GM12878 (cell line): ENCODE data around the gene MACROD2. TPM values are rescaled to one million over a fixed set of nuclear protein-coding genes. Genes with fewer than 3 reads are reported as not detected.

Source experiments
- ATAC-seq: fragments of 200-7000 bp; cut with Tn5 transposase; 3 replicates; pipeline ENCODE4 v1.9.1; 2020; ENCODE audit warnings: mild to moderate bottlenecking, moderate library complexity
- BruUV-seq: library from RNA; stranded (reverse); fragments of 400-500 nt; replicated peaks from 2 replicates; lab custom pipeline; 2021; lab: Mats Ljungman, UMichigan
- CTCF ChIA-PET: fragments of 300-600 bp; sonication (Branson Sonifier 250); formaldehyde crosslinking; extraction: SDS; loops from one replicate; lab custom pipeline; 2021; ENCODE audit warnings: inconsistent platforms; lab: Yijun Ruan, JAX
- POLR2A ChIA-PET: fragments of 350-600 bp; formaldehyde crosslinking; extraction: SDS; loops from one replicate; lab custom pipeline; 2021; ENCODE audit warnings: inconsistent platforms; lab: Charles Lee
- RAD21 ChIA-PET: fragments of 300-600 bp; sonication (Branson Sonifier 250); formaldehyde crosslinking; loops from one replicate; lab custom pipeline; 2023; ENCODE audit warnings: antibody characterized with exemption; ENCODE audit not compliant: unreplicated experiment; lab: Charles Lee
- SMC1A ChIA-PET: fragments of 300-600 bp; sonication (Branson Sonifier 250); formaldehyde crosslinking; loops from one replicate; lab custom pipeline; 2023; ENCODE audit not compliant: unreplicated experiment, uncharacterized antibody; lab: Charles Lee
- DNase-seq: peaks from one replicate; pipeline ENCODE4 v3.0.0-alpha.2; 2011; ENCODE audit warnings: low read depth, low spot score
- FAIRE-seq: peaks from 3 replicates; lab custom pipeline; 2011; peaks lifted over from hg19 to GRCh38; lab: Jason Lieb, UNC
- H2AFZ ChIP-seq: 2 replicates; pipeline ENCODE4 v1.6.0; 2011; ENCODE audit warnings: low read depth, low read length, control low read depth; ENCODE audit not compliant: control insufficient read depth
- H3K27ac ChIP-seq: 2 replicates; pipeline ENCODE4 v1.5.1; 2011; ENCODE audit warnings: control low read depth; ENCODE audit not compliant: control insufficient read depth, insufficient read depth
- H3K27me3 ChIP-seq, 2 experiments: replicated peaks in 1 of 2; 2 replicates each; pipeline versions ENCODE4 v1.6.0 to v1.6.1; 2011; ENCODE audit warnings: low read length in 1 of 2; ENCODE audit not compliant: control insufficient read depth in 2 of 2, insufficient read depth in 2 of 2
- H3K36me3 ChIP-seq, 2 experiments: 2 replicates each; pipeline ENCODE4 v1.5.1; 2011; ENCODE audit warnings: low read length in 1 of 2; ENCODE audit not compliant: control insufficient read depth in 2 of 2, insufficient read depth in 2 of 2
- H3K4me1 ChIP-seq: 2 replicates; pipeline ENCODE4 v1.6.1; 2011; ENCODE audit warnings: mild to moderate bottlenecking, low read length, moderate library complexity, mixed read lengths; ENCODE audit not compliant: control insufficient read depth, insufficient read depth
- H3K4me2 ChIP-seq: 2 replicates; pipeline ENCODE4 v1.6.0; 2011; ENCODE audit warnings: control low read depth; ENCODE audit not compliant: control insufficient read depth, insufficient read depth
- H3K4me3 ChIP-seq: fragments of 200-600 bp; sonication (generic); 2 replicates; pipeline ENCODE4 v1.5.1; 2016
- H3K79me2 ChIP-seq: 2 replicates; pipeline ENCODE4 v1.6.0; 2011; ENCODE audit warnings: low read length; ENCODE audit not compliant: control insufficient read depth, insufficient read depth
- H3K9ac ChIP-seq: 2 replicates; pipeline ENCODE4 v1.8.0; 2011; ENCODE audit warnings: low read length, control low read depth, mixed read lengths; ENCODE audit not compliant: control insufficient read depth, insufficient read depth
- H3K9me3 ChIP-seq: replicated peaks from 3 replicates; pipeline ENCODE4 v1.5.1; 2011; ENCODE audit warnings: mild to moderate bottlenecking, low read length; ENCODE audit not compliant: control insufficient read depth, insufficient read depth
- H4K20me1 ChIP-seq: 2 replicates; pipeline ENCODE4 v1.6.0; 2011; ENCODE audit not compliant: control insufficient read depth, insufficient read depth
- BHLHE40 ChIP-seq, 2 experiments: fragments of 450-650 bp in 1 of 2; IDR thresholded peaks; 2 replicates each; pipeline ENCODE4 v1.6.1; 2011 to 2017; ENCODE audit warnings: low read depth in 2 of 2, borderline replicate concordance in 1 of 2, improper control_type of control experiment in 1 of 2, low read length in 1 of 2, mild to moderate bottlenecking in 1 of 2
- CREB1 ChIP-seq: IDR thresholded peaks from 2 replicates; pipeline ENCODE4 v1.6.1; 2012; ENCODE audit warnings: low read depth, mild to moderate bottlenecking, inconsistent platforms
- E2F4 ChIP-seq: IDR thresholded peaks from 2 replicates; pipeline ENCODE4 v1.6.1; 2012; ENCODE audit warnings: low read depth, low read length, improper control_type of control experiment
- FOXM1 ChIP-seq: IDR thresholded peaks from 2 replicates; pipeline ENCODE4 v1.6.1; 2012; ENCODE audit warnings: low read depth, mild to moderate bottlenecking, inconsistent platforms, low read length, moderate library complexity
- HDGF ChIP-seq: fragments of 450-650 bp; IDR thresholded peaks from 2 replicates; pipeline ENCODE4 v1.6.1; 2016; ENCODE audit warnings: antibody characterized with exemption
- IRF3 ChIP-seq: fragments of 450-650 bp; IDR thresholded peaks from 2 replicates; pipeline ENCODE4 v1.6.1; 2014; ENCODE audit warnings: mild to moderate bottlenecking
- RELA ChIP-seq: fragments of 450-650 bp; IDR thresholded peaks from 2 replicates; pipeline ENCODE4 v1.8.0; 2014; ENCODE audit warnings: borderline replicate concordance; ENCODE audit not compliant: partially characterized antibody
- SMAD1 ChIP-seq: fragments of 450-650 bp; IDR thresholded peaks from 2 replicates; pipeline ENCODE4 v1.6.1; 2018; ENCODE audit warnings: mild to moderate bottlenecking, low read depth; ENCODE audit not compliant: partially characterized antibody
- STAT3 ChIP-seq: IDR thresholded peaks from 2 replicates; pipeline ENCODE4 v1.6.1; 2011; ENCODE audit warnings: low read depth, low read length, improper control_type of control experiment
- ZBED1 ChIP-seq: IDR thresholded peaks from 2 replicates; pipeline ENCODE4 v1.6.1; 2016; ENCODE audit warnings: borderline replicate concordance
- ZBTB40 ChIP-seq: fragments of 450-650 bp; IDR thresholded peaks from 2 replicates; pipeline ENCODE4 v1.6.1; 2016; ENCODE audit warnings: mild to moderate bottlenecking, moderate library complexity, borderline replicate concordance
- ZNF384 ChIP-seq: IDR thresholded peaks from 2 replicates; pipeline ENCODE4 v1.6.1; 2012; ENCODE audit warnings: low read depth, mild to moderate bottlenecking, low read length, improper control_type of control experiment, borderline replicate concordance
- WGBS: methylation state at CpG from one replicate; pipeline ENCODE4 v1.1.6; 2016; ENCODE audit warnings: low lambda C conversion rate; ENCODE audit not compliant: insufficient replicate concordance, insufficient coverage; ENCODE audit errors: missing lambda C conversion rate; 5-methylcytosine and 5-hydroxymethylcytosine counted together
- in situ Hi-C: fragments of 300-500 bp; cut with MboI; formaldehyde crosslinking; loops from 9 replicates; pipeline ENCODE4 v1.14.3; 2018; ENCODE audit warnings: mixed read lengths
- intact Hi-C: fragments of 100-400 bp; cut with micrococcal nuclease; formaldehyde crosslinking; loops from one replicate; pipeline ENCODE4 v1.14.2; 2022; ENCODE audit not compliant: unreplicated experiment
- polyA plus RNA-seq, 11 experiments: library from polyadenylated mRNA; depleted of rRNA in 4 of 11; unstranded in 6 of 11; stranded (reverse) in 5 of 11; fragments of >200 nt; fragmentation: Nextera tagmentation in 4 of 11; fragmentation: Illumina TruSeq in 1 of 11; extraction: Ambion mirVana in 4 of 11; extraction: Trizol in 1 of 11; gene quantifications; 1 replicate in 1 of 11; 2 replicates in 10 of 11; pipeline versions ENCODE4 v1.2.1 to v1.2.3, GENCODE V29; 2011 to 2016; ENCODE audit warnings: inconsistent platforms in 2 of 11, missing spikeins in 2 of 11, low read depth in 1 of 11
- total RNA-seq, 4 experiments: library from RNA; depleted of rRNA in 3 of 4; stranded (reverse); fragments of >200 nt in 3 of 4; fragmentation: Illumina TruSeq in 1 of 4; extraction: Trizol in 1 of 4; gene quantifications; 2 replicates each; pipeline versions ENCODE4 v1.2.1 to v1.2.3, GENCODE V29; 2013 to 2021
- TF ChIP-seq, protein P1 (sequence below): fragments of 450-650 bp; IDR thresholded peaks from 2 replicates; pipeline ENCODE4 v1.6.1; 2017; ENCODE audit warnings: antibody characterized with exemption, mild to moderate bottlenecking, moderate library complexity

The MACROD2 gene
- total and polyA plus RNA-seq, 10 of the 15 experiments (the other 5 are each of a cell fraction or from before 2014, with no cell fraction given), result 1.1 to 21.5 (median 2.2) TPM

GRCh38 chr20:15005300-15005986 is 1010.1 kb downstream of the MACROD2 start:
- in situ Hi-C loops (no loop called here), intact Hi-C loops (no loop called here)
- Histone ChIP-seq H2AFZ (no peak overlapping the region), H4K20me1 (no peaks in the 10 kb centered on the region), H3K27me3 (no peaks in the 10 kb centered on the region), H3K4me1 (no peaks in the 10 kb centered on the region), H3K79me2 (no peaks in the 10 kb centered on the region), H3K4me3 (no peak overlapping the region), H3K9me3 (no peaks in the 10 kb centered on the region), H3K36me3 (no peaks in the 10 kb centered on the region), H3K27ac (no peak overlapping the region), H3K9ac (no peak overlapping the region), H3K4me2 (no peak overlapping the region)
- POLR2A ChIA-PET, result no interaction called here
- SMC1A ChIA-PET, result interaction anchor here (1.3 to 1.6 kb wide), 2 partner anchors 12 to 13 kb away, joined by 3 to 5 read pairs; no protein-coding TSS in a partner anchor
- no peak for ATAC-seq
- RAD21 ChIA-PET, result no interaction called here
- CTCF ChIA-PET, result no interaction called here
- TF ChIP-seq E2F4 (no peak), SMAD1 (no peak), FOXM1 (no peak), ZBTB40 (no peak), STAT3 (no peak), RELA (no peak), ZBED1 (no peak), ZNF384 (no peak), IRF3 (no peak), CREB1 (no peak), BHLHE40 (IDR thresholded peaks at IDR 0.05; ENCODE audit: borderline replicate concordance in 1 of 2, low read depth in 2 of 2, low read length in 1 of 2) (no peak), HDGF (no peak)
- TF ChIP-seq, protein P1, sequence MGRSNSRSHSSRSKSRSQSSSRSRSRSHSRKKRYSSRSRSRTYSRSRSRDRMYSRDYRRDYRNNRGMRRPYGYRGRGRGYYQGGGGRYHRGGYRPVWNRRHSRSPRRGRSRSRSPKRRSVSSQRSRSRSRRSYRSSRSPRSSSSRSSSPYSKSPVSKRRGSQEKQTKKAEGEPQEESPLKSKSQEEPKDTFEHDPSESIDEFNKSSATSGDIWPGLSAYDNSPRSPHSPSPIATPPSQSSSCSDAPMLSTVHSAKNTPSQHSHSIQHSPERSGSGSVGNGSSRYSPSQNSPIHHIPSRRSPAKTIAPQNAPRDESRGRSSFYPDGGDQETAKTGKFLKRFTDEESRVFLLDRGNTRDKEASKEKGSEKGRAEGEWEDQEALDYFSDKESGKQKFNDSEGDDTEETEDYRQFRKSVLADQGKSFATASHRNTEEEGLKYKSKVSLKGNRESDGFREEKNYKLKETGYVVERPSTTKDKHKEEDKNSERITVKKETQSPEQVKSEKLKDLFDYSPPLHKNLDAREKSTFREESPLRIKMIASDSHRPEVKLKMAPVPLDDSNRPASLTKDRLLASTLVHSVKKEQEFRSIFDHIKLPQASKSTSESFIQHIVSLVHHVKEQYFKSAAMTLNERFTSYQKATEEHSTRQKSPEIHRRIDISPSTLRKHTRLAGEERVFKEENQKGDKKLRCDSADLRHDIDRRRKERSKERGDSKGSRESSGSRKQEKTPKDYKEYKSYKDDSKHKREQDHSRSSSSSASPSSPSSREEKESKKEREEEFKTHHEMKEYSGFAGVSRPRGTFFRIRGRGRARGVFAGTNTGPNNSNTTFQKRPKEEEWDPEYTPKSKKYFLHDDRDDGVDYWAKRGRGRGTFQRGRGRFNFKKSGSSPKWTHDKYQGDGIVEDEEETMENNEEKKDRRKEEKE, result no peak
- FAIRE-seq, result no peak
- 21% methylated on average over 4 of the region's 4 CpGs for WGBS
- no TSS peak for BruUV-seq
- no peak for DNase-seq
